ENCODE measurements around the gene NDUFC2. TPM values are rescaled to one million over a fixed set of nuclear protein-coding genes. Genes with fewer than 3 reads are reported as not detected.
"Not testable (repeated sequence)": the region's sequence is repeated elsewhere in the genome, so short reads cannot be mapped to it uniquely, and the experiment has no call there.

Gene NDUFC2
- total RNA-seq, 4 donors from 2014 or later = 67.8 to 102 (median 79.6) TPM

GRCh38 chr11:78085972-78086371, 6.3 kb upstream of the NDUFC2 start:
- H3K27me3 ChIP-seq = no peaks in the 10 kb centered on the region
- ATAC-seq = no peak
- TF ChIP-seq EP300 (IDR thresholded peaks at IDR 0.05) (no peak), CTCF (IDR thresholded peaks at IDR 0.05) (no peak), POLR2A (IDR thresholded peaks at IDR 0.05) (no peak)
- no peak overlapping the region for H3K4me3 ChIP-seq
- no peaks in the 10 kb centered on the region for H3K4me1 ChIP-seq
- H3K9me3 ChIP-seq = no peaks in the 10 kb centered on the region
- WGBS, 2 donors (ENCODE audit: low coverage in 1 of 2) = 54 to 57% methylated on average over 3 of the region's 3 CpGs
- no peak overlapping the region for H3K27ac ChIP-seq
- H3K36me3 ChIP-seq = no peaks in the 10 kb centered on the region

- not testable (repeated sequence) for H3K4me1 ChIP-seq, H3K9me3 ChIP-seq, H3K36me3 ChIP-seq, H3K27me3 ChIP-seq, H3K4me3 ChIP-seq, H3K27ac ChIP-seq, ATAC-seq
- WGBS, 2 donors (ENCODE audit: low coverage in 1 of 2) = 80 to 93% methylated on average over 7 to 8 of the region's 8 CpGs
These were observed 4.8 kb upstream of the NDUFC2 start for GRCh38 chr11:78084506-78084905.

- TF ChIP-seq CTCF (IDR thresholded peaks at IDR 0.05) (no peak), POLR2AphosphoS5 (IDR thresholded peaks at IDR 0.05) (no peak), POLR2A (IDR thresholded peaks at IDR 0.05) (no peak), EP300 (IDR thresholded peaks at IDR 0.05) (no peak)
- H3K27ac ChIP-seq = no peak overlapping the region
- H3K4me3 ChIP-seq = no peak overlapping the region
- H3K9me3 ChIP-seq = no peaks in the 10 kb centered on the region
- ATAC-seq = no peak
- no peaks in the 10 kb centered on the region for H3K27me3 ChIP-seq
- WGBS, 2 donors (ENCODE audit: low coverage in 1 of 2) = 50 to 60% methylated on average over 2 of the region's 4 CpGs
- no peaks in the 10 kb centered on the region for H3K36me3 ChIP-seq
- peaks cover 4 to 16% (median 7%) of the 10 kb centered on the region in 3 donors for H3K4me1 ChIP-seq
These were observed 3.4 kb upstream of the NDUFC2 start for GRCh38 chr11:78083021-78083420.

GRCh38 chr11:78082146-78082545, 2.5 kb upstream of the NDUFC2 start:
- 76 to 86% methylated on average over 7 to 8 of the region's 8 CpGs for WGBS, 2 donors (ENCODE audit: low coverage in 1 of 2)
- H3K4me1 ChIP-seq = peaks cover 8 to 25% (median 16%) of the 10 kb centered on the region in 3 donors
- H3K27me3 ChIP-seq = no peaks in the 10 kb centered on the region
- H3K9me3 ChIP-seq = no peaks in the 10 kb centered on the region
- TF ChIP-seq EP300 (IDR thresholded peaks at IDR 0.05) (no peak), POLR2A (IDR thresholded peaks at IDR 0.05) (no peak), CTCF (IDR thresholded peaks at IDR 0.05) (no peak), POLR2AphosphoS5 (IDR thresholded peaks at IDR 0.05) (no peak)
- no peak for ATAC-seq
- H3K4me3 ChIP-seq = no peak overlapping the region
- no peaks in the 10 kb centered on the region for H3K36me3 ChIP-seq
- H3K27ac ChIP-seq = no peak overlapping the region

- no peaks in the 10 kb centered on the region for H3K27me3 ChIP-seq
- no peak overlapping the region for H3K27ac ChIP-seq
- no peak for ATAC-seq
- H3K4me3 ChIP-seq = no peak overlapping the region
- H3K4me1 ChIP-seq = peaks cover 11 to 30% (median 20%) of the 10 kb centered on the region in 3 donors
- no peak for TF ChIP-seq CTCF (IDR thresholded peaks at IDR 0.05)
- TF ChIP-seq EP300 (IDR thresholded peaks at IDR 0.05) = no peak
- TF ChIP-seq POLR2AphosphoS5 (IDR thresholded peaks at IDR 0.05) = no peak
- no peak for TF ChIP-seq POLR2A (IDR thresholded peaks at IDR 0.05)
- WGBS, 2 donors (ENCODE audit: low coverage in 1 of 2) = 73 to 92% methylated on average over 3 to 6 of the region's 6 CpGs
- no peaks in the 10 kb centered on the region for H3K36me3 ChIP-seq
- H3K9me3 ChIP-seq = no peaks in the 10 kb centered on the region
These were observed 1.9 kb upstream of the NDUFC2 start for GRCh38 chr11:78081583-78081982.

Data from gastroesophageal sphincter (tissue), 4 donors.